IMR-90 (cell line): ENCODE results near the gene ACP6. TPM values are rescaled to one million over a fixed set of nuclear protein-coding genes. Genes with fewer than 3 reads are reported as not detected.

Experiments used
- ATAC-seq: fragments of 200-7000 bp; cut with Tn5 transposase; 2 replicates; pipeline ENCODE4 v1.9.1; 2020; ENCODE audit warnings: low read depth, mild to moderate bottlenecking, moderate library complexity
- BruUV-seq: library from RNA; stranded (reverse); fragments of 400-500 nt; replicated peaks from 2 replicates; lab custom pipeline; 2021; lab: Mats Ljungman, UMichigan
- CTCF ChIA-PET: fragments of 300-600 bp; formaldehyde crosslinking; extraction: SDS; loops from one replicate; lab custom pipeline; 2021; ENCODE audit warnings: antibody characterized with exemption; lab: Yijun Ruan, JAX
- POLR2A ChIA-PET: fragments of 300-600 bp; sonication (Branson Sonifier 250); formaldehyde crosslinking; loops from one replicate; lab custom pipeline; 2022; ENCODE audit warnings: antibody characterized with exemption; ENCODE audit not compliant: unreplicated experiment; lab: Charles Lee
- DNase-seq: peaks from one replicate; pipeline ENCODE4 v3.0.0; 2013
- H2AFZ ChIP-seq: replicated peaks from 2 replicates; pipeline ENCODE3; 2013; ENCODE audit warnings: low read length, mild to moderate bottlenecking; ENCODE audit not compliant: poor library complexity
- H2AK5ac ChIP-seq: 2 replicates; pipeline ENCODE4 v1.6.1; 2013; ENCODE audit warnings: low read depth, low read length, inconsistent platforms
- H2AK9ac ChIP-seq: replicated peaks from 2 replicates; pipeline ENCODE3; 2013; ENCODE audit warnings: mild to moderate bottlenecking, low read depth, low read length, moderate library complexity; ENCODE audit not compliant: poor library complexity
- H2BK120ac ChIP-seq: 2 replicates; pipeline ENCODE4 v1.6.1; 2013; ENCODE audit warnings: low read depth, low read length, inconsistent platforms
- H2BK15ac ChIP-seq: 3 replicates; pipeline ENCODE4 v1.6.1; 2013; ENCODE audit warnings: low read depth, low read length, inconsistent platforms
- H2BK20ac ChIP-seq: 2 replicates; pipeline ENCODE4 v1.6.1; 2013; ENCODE audit warnings: low read depth, mild to moderate bottlenecking, inconsistent platforms, low read length, moderate library complexity
- H2BK5ac ChIP-seq: 2 replicates; pipeline ENCODE4 v1.6.1; 2013; ENCODE audit warnings: mild to moderate bottlenecking, low read depth, low read length, inconsistent platforms; ENCODE audit not compliant: poor library complexity, severe bottlenecking
- H3K14ac ChIP-seq: replicated peaks from 2 replicates; pipeline ENCODE4 v1.6.1; 2013; ENCODE audit warnings: low read depth, low read length, inconsistent platforms
- H3K18ac ChIP-seq: 2 replicates; pipeline ENCODE4 v1.6.1; 2013; ENCODE audit warnings: low read depth, low read length, control low read depth
- H3K23ac ChIP-seq: 2 replicates; pipeline ENCODE4 v1.6.1; 2013; ENCODE audit warnings: low read depth, low read length, inconsistent platforms
- H3K27ac ChIP-seq: 2 replicates; pipeline ENCODE4 v1.5.1; 2013; ENCODE audit warnings: mild to moderate bottlenecking, control low read depth, low read length; ENCODE audit not compliant: insufficient read depth
- H3K27me3 ChIP-seq: 2 replicates; pipeline ENCODE4 v1.6.1; 2013; ENCODE audit warnings: low read length; ENCODE audit not compliant: control insufficient read depth, insufficient read depth
- H3K36me3 ChIP-seq: 2 replicates; pipeline ENCODE4 v1.6.1; 2013; ENCODE audit warnings: low read length, mixed read lengths; ENCODE audit not compliant: control insufficient read depth, insufficient read depth
- H3K4ac ChIP-seq: 2 replicates; pipeline ENCODE4 v1.6.1; 2013; ENCODE audit warnings: low read depth, low read length, inconsistent platforms
- H3K4me1 ChIP-seq: 2 replicates; pipeline ENCODE4 v1.6.1; 2013; ENCODE audit warnings: low read length, mixed read lengths; ENCODE audit not compliant: control insufficient read depth, insufficient read depth
- H3K4me2 ChIP-seq: 2 replicates; pipeline ENCODE4 v1.6.1; 2013; ENCODE audit warnings: low read depth, mild to moderate bottlenecking, control low read depth, low read length, moderate library complexity
- H3K4me3 ChIP-seq: 2 replicates; pipeline ENCODE4 v1.5.1; 2013; ENCODE audit warnings: low read depth, mild to moderate bottlenecking, control low read depth, low read length, moderate library complexity; ENCODE audit not compliant: insufficient read depth
- H3K56ac ChIP-seq: 2 replicates; pipeline ENCODE4 v1.6.1; 2013; ENCODE audit warnings: low read length, inconsistent platforms; ENCODE audit not compliant: insufficient read depth; ENCODE audit errors: extremely low read depth
- H3K79me1 ChIP-seq, 2 experiments: 2 replicates each; pipeline ENCODE4 v1.6.1; 2013; ENCODE audit warnings: low read length in 2 of 2, inconsistent platforms in 1 of 2, low read depth in 1 of 2
- H3K9ac ChIP-seq: 2 replicates; pipeline ENCODE4 v1.6.1; 2013; ENCODE audit warnings: low read depth, low read length, control low read depth
- H3K9me1 ChIP-seq: 2 replicates; pipeline ENCODE4 v1.6.1; 2013; ENCODE audit warnings: low read length, inconsistent platforms; ENCODE audit not compliant: insufficient read depth
- H3K9me3 ChIP-seq: 2 replicates; pipeline ENCODE4 v1.6.1; 2013; ENCODE audit warnings: low read length; ENCODE audit not compliant: control insufficient read depth, insufficient read depth
- H4K20me1 ChIP-seq: 2 replicates; pipeline ENCODE4 v1.6.1; 2013; ENCODE audit warnings: low read length, inconsistent platforms; ENCODE audit not compliant: insufficient read depth
- H4K5ac ChIP-seq: 2 replicates; pipeline ENCODE4 v1.6.1; 2013; ENCODE audit warnings: mild to moderate bottlenecking, low read depth, low read length, control low read depth
- H4K8ac ChIP-seq, 2 experiments: 2 replicates each; pipeline ENCODE4 v1.6.1; 2013; ENCODE audit warnings: low read depth in 2 of 2, low read length in 2 of 2, control low read depth in 1 of 2, inconsistent platforms in 1 of 2
- H4K91ac ChIP-seq: 2 replicates; pipeline ENCODE4 v1.6.1; 2013; ENCODE audit warnings: low read depth, low read length, inconsistent platforms; ENCODE audit not compliant: insufficient read depth
- BHLHE40 ChIP-seq: fragments of 150-350 bp; IDR thresholded peaks from 2 replicates; pipeline ENCODE4 v1.6.1; 2016; ENCODE audit warnings: mild to moderate bottlenecking, low read depth, low read length
- CTCF ChIP-seq: conservative IDR thresholded peaks from 2 replicates; pipeline ENCODE4 v1.5.1; 2012; ENCODE audit warnings: mild to moderate bottlenecking, low read depth, low read length, improper control_type of control experiment
- FOS ChIP-seq: fragments of 150-350 bp; IDR thresholded peaks from 2 replicates; pipeline ENCODE4 v1.6.1; 2016; ENCODE audit warnings: low read depth, low read length
- MAZ ChIP-seq: IDR thresholded peaks from 2 replicates; pipeline ENCODE4 v1.6.1; 2012; ENCODE audit warnings: low read depth, mild to moderate bottlenecking, low read length, improper control_type of control experiment, moderate library complexity, borderline replicate concordance
- MXI1 ChIP-seq: IDR thresholded peaks from 2 replicates; pipeline ENCODE4 v1.6.1; 2012; ENCODE audit warnings: low read depth, mild to moderate bottlenecking, low read length, moderate library complexity, borderline replicate concordance
- NFE2L2 ChIP-seq: fragments of 150-350 bp; IDR thresholded peaks from 2 replicates; pipeline ENCODE4 v1.6.1; 2016; ENCODE audit warnings: low read depth, mild to moderate bottlenecking, low read length
- POLR2A ChIP-seq: IDR thresholded peaks from 2 replicates; pipeline ENCODE4 v1.6.1; 2012; ENCODE audit warnings: mild to moderate bottlenecking, low read depth, low read length
- WGBS, 2 experiments: methylation state at CpG; one replicate each; pipeline versions ENCODE4 v1.1.5 to v1.1.7; 2013; ENCODE audit warnings: missing lambda C conversion rate in 2 of 2; ENCODE audit not compliant: insufficient read length in 1 of 2; ENCODE audit errors: extremely low coverage in 2 of 2; 5-methylcytosine and 5-hydroxymethylcytosine counted together
- dilution Hi-C: fragments of 300-500 bp; cut with HindIII; formaldehyde crosslinking; loops from one replicate; pipeline ENCODE4 v1.14.3; 2018; ENCODE audit warnings: low sequenced_read_pairs; ENCODE audit not compliant: unreplicated experiment
- in situ Hi-C: fragments of 300-500 bp; cut with MboI; formaldehyde crosslinking; loops from 3 replicates; pipeline ENCODE4 v1.14.3; 2019; ENCODE audit warnings: low sequenced_read_pairs, inconsistent platforms, mixed read lengths
- intact Hi-C: fragments of 100-400 bp; cut with micrococcal nuclease; formaldehyde crosslinking; loops from 2 replicates; pipeline ENCODE4 v1.10.0; 2022
- polyA plus RNA-seq, 3 experiments: library from polyadenylated mRNA; depleted of rRNA; stranded (reverse); fragments of >200 nt; gene quantifications; 2 replicates each; pipeline ENCODE4 v1.2.3, GENCODE V29; 2012; ENCODE audit warnings: low replicate concordance in 1 of 3
- total RNA-seq: library from RNA; depleted of rRNA; stranded (reverse); fragments of >200 nt; gene quantifications from 2 replicates; pipeline ENCODE4 v1.2.3, GENCODE V29; 2012

ACP6 gene
- total and polyA plus RNA-seq, 2 of the 4 experiments (the other 2 are of a cell fraction), result 2.5 to 8.2 TPM

GRCh38 chr1:147624529-147624928 is 45.8 kb downstream of the ACP6 start:
- dilution Hi-C loops (no loop called here), intact Hi-C loops (no loop called here), in situ Hi-C loops (no loop called here)
- Histone ChIP-seq H2AK5ac (no peak overlapping the region), H4K8ac (no peak overlapping the region), H3K4me2 (no peak overlapping the region), H2BK5ac (no peak overlapping the region), H3K9me1 (peaks cover 3% of the 10 kb centered on the region; the same call in 1 of the 2 replicates), H3K36me3 (peaks cover 30% of the 10 kb centered on the region), H3K79me1 (no peaks in the 10 kb centered on the region), H3K56ac (no peak overlapping the region), H2AFZ (no peak overlapping the region), H2BK20ac (no peak overlapping the region), H2BK15ac (no peak overlapping the region), H3K9me3 (no peaks in the 10 kb centered on the region), H4K5ac (no peak overlapping the region), H2BK120ac (no peak overlapping the region), H3K27ac (no peak overlapping the region), H4K20me1 (no peaks in the 10 kb centered on the region), H4K91ac (no peak overlapping the region), H3K4me3 (no peak overlapping the region), H3K4me1 (no peaks in the 10 kb centered on the region), H3K9ac (no peak overlapping the region), H3K18ac (no peak overlapping the region), H3K4ac (no peak overlapping the region), H3K14ac (no peak overlapping the region), H3K27me3 (no peaks in the 10 kb centered on the region), H2AK9ac (no peak overlapping the region), H3K23ac (no peak overlapping the region)
- no peak for TF ChIP-seq CTCF
- no peak for TF ChIP-seq POLR2A
- TF ChIP-seq BHLHE40, result no peak
- no peak for TF ChIP-seq MXI1
- no peak for TF ChIP-seq NFE2L2
- no peak for TF ChIP-seq FOS
- no peak for TF ChIP-seq MAZ
- BruUV-seq, result no TSS peak
- CTCF ChIA-PET, result no interaction called here
- WGBS, 2 experiments, result 100% methylated on average over 2 of the region's 8 CpGs; no CpG with 5 or more reads in 1 of the 2 experiments
- POLR2A ChIA-PET, result no interaction called here
- DNase-seq (no peak), ATAC-seq (no peak)
